Measurements from ENCODE around the gene RAB23.

RAB23 gene

DNA sequence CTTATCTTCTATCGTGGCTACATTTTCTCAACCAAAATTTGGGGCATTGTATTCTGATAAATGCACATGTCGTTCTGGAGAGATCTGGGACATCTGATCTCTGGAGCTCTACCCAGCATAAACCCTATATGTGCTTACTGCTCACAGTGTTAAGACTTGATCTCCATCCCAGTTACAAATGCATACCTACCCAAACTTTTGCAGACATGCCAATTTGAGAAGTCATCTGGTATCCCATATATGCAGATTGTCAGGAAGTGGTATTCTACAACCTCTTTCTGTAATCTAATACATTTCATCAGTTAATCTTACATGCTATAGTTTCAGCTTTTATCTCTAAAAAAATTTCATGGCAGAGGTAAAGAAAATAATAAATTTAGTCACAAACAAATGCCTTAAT lies 38.8 kb downstream of the RAB23 start:
- DNase-seq (ENCODE audit: low read depth, low spot score) = no peak

DNA sequence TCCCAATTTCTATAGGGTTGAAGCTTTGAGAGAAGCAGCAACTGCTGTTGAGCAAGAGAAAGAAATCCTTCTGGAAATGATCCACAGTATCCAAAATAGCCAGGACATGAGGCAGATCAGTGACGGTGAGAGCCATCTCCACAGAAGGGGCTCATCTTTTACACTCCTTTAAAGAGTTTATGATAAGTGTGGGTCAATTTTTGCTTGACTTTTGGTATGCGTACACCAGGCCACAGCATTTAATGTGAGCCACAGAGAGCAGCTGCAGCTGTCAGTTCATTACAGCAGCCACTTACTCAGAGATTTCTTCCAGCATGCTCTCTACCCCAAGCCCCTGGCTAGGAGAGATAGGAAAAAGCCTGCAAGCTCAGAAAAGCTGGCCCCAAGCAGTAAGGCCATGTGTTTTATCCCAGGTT lies 40.1 kb downstream of the RAB23 start:
- DNase-seq (ENCODE audit: low read depth, low spot score) = no peak

DNA sequence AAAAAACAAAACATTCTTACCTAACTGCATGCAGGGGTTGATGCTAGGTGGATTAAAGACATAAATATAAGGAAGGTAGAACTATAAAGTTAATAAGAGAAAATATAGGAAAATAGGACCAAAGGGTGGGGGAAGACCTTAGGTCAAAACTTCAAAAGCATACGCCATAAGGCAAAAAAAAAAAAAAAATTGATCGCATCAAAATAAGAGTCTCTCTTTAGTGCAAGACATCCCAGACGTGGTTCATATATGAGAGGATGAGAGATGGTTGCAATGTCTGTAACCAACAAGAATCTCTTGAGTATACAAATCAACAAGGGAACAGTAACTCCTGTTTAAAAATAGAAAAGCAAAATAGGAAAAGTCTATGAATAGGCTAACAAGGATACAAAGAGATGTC lies 41.5 kb downstream of the RAB23 start:
- no peak for DNase-seq (ENCODE audit: low read depth, low spot score)

DNA sequence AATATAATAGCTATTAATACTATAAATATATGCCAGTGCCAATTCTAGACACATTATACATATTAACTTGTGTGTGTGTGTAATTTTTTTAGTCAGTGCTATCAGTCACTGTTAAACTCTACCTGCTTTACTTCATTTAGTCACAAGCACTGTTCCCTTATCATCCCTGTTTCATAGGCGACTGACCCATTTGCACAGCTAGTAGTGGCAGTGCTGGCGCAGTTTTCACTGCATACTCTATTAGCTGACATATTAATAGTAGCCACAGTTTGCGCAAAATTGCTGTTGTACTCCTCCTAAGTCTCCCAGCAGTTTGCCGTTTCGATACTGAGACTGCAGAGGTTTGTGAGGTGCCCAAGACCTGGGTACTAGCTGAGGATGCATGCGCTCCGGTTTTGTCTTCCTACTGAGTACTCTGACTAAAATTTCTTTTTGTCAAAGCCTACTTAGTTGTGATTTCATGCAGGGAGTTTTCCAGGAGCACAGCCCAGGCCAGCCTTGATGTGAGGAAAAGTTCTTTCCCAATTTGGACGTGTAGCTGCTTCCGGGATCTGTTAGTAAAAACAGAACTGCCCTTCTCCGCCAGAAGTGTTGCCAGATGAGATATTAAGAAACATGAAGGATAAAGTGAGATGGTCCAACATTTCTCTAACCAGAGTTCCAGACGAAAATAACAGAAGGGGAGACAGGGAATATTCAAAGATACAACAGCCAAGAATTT lies 44.4 kb downstream of the RAB23 start:
- DNase-seq (ENCODE audit: low read depth, low spot score) = no peak

DNA sequence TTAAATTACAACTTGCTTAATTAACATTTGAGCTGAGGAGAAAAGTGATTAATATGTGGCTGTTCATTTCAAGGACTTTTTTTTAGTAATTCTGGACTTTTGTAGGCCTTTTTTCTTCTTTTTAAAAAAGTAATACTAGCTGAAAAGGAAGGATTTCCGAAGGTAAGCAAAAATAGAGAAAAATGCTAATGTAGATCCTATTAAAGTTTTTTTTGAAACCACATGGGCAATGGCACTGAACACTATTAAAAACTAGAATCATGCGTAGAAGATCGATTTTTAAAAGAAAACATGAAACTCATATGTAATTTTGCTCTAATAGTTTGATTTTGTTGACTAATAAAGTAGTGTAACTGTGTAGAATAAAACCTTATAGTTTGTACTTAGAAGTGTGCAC lies 47.6 kb downstream of the RAB23 start:
- no peak for DNase-seq (ENCODE audit: low read depth, low spot score)

DNA sequence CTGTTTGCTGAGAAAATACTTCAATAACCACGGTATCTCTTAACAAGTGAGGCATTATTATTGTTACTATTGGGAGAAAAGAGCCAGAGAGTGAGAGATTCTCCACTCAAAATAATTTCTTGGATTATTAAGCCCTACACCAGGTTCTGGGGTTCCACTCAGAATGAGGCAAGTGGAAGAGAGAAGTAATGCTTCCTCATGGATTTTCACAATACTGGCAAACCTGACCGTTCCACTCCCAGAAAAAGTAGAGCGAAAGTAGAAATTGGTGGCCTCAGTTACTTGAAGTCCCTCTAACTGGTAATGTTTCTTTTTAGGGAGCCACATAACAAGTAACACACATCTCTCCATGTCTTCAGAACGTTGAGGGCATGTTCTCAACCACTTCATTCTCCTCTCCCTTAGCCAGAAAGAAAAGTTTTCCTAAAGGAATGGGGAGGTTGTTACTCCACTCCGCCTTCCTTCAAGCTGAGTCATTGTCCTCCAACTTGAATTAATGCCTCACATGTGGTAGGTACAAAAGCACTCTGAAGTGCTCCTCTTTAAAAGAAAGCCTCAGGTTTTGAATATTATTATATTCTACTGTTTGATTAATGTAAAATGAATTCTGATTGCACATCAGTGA lies 48.1 kb downstream of the RAB23 start:
- DNase-seq (ENCODE audit: low read depth, low spot score) = no peak

DNA sequence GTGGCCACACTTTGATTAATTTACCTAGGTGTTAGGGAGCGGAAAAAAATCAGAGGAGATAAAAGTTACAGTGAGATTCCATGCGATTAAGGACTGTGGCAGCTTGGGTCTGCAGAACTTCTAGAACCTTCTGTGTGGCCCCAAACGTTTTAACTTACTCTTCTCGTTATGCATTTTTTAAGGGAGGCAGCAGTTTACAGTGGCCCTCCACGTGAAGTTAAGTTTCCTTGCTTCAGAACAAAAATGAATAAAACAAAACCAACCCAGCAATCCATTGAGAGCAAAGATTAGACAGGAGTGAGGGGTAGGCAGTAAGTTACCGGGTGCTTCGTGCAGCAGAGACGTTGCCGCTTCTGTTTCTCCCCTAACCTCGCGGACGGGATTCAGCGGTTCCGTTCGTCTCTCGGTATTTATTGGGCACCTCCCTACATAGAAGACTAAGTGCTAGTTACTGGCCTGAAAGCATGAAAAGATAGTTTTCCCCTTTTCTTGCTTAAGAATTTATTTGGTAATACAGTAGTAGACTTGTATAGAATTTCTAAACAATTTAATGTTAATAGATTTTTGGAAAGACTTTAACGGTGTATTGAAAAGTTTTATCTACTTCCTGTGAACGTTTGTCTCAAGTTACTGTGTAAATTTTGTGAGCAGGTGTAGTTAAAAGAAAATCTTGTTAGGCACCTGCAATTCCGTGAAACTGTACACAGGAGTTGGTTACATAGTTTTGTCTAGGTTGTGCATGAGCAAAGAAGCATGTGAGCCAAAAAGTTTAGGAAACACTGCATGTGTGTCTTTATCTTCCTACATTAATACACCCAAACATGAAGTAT lies 48.8 kb downstream of the RAB23 start:
- DNase-seq (ENCODE audit: low read depth, low spot score) = no peak

DNA sequence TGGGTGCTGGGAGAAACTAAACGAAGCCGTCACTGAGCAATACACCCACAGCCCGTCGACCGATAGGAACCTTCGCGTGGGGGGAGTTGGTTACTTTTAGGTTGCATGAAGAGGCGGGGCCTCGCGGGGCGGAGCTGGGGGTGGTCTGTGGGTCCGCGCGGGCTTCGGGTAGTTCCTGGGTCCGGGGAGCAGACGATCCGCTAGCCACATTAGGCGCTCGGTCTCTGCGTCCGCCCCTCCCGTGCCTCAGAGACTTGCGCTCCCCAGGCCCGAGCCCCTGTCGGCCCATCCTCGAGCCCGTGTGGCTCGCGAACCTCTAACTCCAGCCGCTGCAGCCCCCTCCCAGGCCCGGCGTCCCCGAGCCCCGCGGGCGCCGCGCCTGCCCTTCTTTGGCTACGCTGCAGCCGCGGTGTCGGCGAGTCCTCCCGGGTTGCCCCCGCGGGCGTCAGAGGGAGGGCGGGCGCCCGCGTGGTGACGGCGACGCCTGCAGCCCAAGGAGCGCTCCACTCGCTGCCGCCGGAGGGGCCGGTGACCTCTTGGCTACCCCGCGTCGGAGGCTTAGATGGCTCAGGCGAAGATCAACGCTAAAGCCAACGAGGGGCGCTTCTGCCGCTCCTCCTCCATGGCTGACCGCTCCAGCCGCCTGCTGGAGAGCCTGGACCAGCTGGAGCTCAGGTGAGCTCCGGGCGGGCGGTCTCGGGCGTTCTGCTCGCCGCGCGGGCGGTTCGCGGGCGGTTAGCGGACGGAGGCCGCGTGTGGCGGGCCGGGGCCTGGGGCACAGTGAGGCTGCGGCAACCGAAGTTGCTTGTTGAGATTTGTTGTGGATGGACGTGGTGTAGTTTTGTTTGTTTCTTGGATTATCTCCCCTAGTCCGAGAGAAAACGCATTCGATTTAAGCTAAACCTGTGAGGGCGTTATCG lies 49.7 kb downstream of the RAB23 start, which contains the start of gene BAG2:
TSS of gene BAG2 (plus strand) at position 191 of the 920 bp plus-strand sequence. CDS start at position 563, 372 bp downstream.
- DNase-seq (ENCODE audit: low read depth, low spot score) = peak; percentile 47

DNA sequence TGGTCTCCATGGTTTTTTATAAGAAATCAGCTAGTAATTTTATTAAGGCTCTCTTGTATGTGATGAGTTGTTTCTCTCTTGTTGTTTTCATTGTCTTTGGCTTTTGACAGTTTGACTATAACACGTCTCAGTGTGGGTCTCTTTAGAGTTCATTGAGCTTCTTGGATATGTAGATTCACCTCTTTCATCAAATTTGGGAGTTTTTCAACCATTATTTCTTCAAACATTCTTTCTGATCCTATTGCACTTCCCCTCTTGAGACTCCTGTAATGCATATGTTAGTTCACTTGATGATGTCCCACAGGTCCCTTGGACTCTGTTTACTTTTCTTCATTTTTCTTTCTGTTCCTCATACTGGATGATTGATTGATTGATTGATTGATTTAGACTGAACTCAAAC lies 57.0 kb downstream of the RAB23 start:
- no peak for DNase-seq (ENCODE audit: low read depth, low spot score)

DNA sequence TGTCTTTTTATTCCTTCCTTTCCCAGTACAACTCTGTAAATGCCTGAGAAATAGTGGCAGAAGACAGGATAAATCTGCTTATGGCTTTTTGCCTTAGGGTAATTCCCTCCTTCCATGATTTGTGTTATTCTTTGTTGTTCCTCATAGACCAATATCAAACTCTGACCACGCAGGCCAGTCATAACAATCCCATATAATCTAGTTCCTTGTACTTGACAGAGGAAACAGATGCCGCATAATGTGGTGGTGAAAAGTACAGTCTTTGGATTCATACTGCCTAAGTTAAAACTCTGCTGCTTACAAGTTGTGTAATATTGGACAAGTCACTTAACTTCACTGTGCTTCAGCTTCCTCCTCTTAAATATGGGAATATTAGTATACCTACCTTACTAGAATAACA lies 58.2 kb downstream of the RAB23 start:
- no peak for DNase-seq (ENCODE audit: low read depth, low spot score)

DNA sequence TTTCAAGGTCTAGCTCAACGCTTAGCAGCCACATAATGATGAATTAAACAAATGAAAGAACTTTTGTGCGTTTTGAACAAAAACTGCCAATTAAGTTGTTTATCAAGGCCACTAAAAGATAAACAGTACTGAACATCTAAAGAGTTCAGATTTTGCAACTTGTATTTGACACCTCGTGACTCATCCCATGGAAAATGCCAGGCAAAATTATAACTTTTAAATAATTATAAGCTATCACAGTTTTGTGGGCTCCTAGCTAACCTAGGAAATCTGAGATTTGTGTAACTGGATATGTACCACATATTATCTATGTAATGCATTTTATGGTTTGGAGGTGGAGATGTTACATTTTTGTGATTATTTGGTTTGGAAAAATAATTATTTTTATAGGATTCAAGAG lies 59.6 kb downstream of the RAB23 start:
- DNase-seq (ENCODE audit: low read depth, low spot score) = no peak

DNA sequence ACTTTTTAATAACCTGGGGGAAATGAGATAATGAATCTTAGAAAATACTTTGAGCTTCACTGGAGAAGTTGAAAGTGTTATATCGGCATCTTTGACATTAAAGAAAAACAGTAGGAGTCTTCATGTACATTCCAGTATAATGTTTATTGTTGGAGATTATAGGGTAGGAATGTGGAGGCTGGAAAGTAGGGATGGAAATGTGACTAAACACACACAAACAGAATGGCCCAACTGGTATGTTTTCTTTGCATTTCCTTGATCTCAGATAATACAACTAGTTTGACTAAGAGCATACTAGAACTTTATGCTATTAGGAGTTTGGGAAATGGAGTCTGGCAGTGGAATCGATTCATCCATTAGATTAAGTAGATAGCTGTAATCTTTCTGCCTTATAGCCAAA lies 60.1 kb downstream of the RAB23 start:
- no peak for DNase-seq (ENCODE audit: low read depth, low spot score)

DNA sequence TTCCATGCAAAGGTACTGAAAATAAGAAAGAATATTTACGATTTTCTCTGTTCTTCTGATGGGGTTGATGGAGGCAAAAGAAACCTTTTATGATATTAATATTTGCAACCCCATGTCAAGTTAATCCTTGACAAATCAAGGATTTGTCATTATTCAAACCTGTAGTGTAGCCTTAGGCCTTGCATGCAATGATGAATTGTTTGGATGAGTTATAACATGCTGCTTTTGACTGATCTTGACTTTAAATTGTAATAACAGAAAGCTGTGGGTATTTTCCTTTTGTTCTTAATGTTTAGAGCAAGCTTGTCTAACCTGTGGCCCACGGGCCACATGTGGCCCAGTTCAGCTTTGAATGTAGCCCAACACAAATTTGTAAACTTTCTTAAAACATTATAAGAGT lies 63.0 kb downstream of the RAB23 start:
- no peak for DNase-seq (ENCODE audit: low read depth, low spot score)

DNA sequence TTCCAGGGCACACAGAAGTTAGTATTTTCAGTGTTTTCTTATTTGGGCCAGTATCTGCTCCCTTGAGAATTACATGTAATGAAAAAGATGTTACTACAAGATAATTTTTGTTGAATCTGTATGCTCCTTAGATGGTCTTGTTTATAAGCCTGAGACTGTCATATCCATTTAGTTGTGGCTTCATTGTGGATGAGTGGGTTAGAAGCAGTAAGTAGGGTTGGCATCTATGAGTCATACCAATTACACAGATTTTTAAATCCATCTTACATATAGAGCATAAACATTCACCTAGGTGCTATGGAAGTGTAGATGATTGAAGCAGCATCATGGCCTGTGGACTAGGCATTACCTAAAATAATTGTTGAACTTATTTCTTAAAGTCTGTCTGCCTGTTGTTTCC lies 63.4 kb downstream of the RAB23 start:
- DNase-seq (ENCODE audit: low read depth, low spot score) = no peak

DNA sequence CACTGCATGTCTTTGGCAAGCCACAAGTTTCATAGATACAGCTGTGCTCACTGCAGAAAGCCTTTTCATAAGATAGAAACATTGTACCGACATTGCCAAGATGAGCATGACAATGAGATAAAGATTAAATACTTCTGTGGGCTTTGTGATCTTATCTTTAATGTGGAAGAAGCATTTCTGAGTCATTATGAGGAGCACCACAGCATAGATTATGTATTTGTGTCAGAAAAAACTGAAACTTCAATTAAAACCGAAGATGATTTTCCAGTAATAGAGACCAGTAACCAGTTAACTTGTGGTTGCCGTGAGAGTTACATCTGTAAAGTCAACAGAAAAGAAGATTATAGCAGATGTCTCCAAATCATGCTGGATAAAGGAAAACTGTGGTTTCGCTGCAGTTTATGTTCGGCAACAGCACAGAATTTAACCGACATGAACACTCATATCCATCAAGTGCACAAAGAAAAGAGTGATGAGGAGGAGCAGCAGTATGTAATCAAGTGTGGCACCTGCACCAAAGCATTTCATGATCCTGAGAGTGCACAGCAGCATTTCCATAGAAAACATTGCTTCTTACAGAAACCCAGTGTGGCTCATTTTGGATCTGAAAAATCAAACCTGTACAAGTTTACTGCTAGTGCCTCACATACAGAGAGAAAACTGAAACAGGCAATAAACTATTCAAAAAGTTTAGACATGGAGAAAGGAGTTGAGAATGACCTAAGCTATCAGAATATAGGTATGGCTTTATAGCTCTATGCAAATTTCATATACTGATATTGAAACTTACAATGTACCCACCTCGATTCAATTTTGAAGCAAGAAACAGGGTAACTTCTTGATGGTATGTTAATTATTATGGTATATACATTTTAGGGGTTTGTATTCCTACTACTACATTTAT lies 73.9 kb downstream of the RAB23 start:
- DNase-seq (ENCODE audit: low read depth, low spot score) = no peak

DNA sequence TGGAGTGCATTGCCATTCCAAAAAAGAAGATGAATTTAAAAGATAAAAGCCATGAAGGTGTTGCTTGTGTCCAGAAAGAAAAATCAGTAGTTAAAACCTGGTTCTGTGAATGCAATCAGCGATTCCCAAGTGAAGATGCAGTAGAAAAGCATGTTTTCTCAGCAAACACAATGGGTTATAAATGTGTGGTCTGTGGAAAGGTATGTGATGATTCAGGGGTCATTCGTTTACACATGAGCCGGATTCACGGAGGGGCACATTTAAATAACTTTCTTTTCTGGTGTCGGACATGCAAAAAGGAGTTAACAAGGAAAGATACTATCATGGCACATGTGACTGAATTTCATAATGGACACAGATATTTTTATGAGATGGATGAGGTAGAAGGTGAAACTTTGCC lies 74.7 kb downstream of the RAB23 start:
- no peak for DNase-seq (ENCODE audit: low read depth, low spot score)

DNA sequence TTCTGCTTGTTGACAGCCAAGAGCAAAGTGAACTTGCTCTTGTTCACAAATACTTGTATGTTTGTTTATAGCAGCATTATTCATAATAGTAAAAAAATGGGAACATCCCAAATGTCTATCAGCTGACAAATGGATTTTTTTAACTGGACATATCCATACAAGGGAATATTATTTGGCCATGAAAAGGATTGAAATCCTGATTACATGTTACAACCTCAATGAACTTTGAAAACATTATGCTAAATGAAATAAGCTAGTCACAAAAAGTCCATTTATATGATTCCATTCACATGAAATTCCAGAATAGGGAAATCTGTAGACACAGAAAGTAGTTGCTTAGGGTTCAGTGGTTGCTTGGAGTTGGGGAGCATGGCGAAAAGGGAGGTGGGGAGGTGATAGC lies 78.4 kb downstream of the RAB23 start:
- DNase-seq (ENCODE audit: low read depth, low spot score) = no peak

DNA sequence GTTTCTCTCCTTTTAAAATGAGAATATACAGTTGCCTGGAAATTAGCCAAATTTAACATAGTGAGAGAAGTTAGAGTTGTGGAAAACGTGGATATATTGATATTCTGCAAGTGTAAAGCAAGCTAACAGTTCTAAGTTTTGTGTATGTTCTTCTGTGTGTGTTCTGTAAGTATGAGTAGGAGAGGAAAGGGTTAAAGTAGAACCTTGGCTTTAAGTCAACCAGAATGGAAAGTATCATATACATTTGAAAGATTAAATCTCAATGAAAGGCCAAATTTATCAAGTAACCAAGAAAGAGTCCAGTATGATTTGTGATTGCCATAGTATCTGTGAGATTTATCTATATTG lies 80.0 kb downstream of the RAB23 start:
- no peak for DNase-seq (ENCODE audit: low read depth, low spot score)

DNA sequence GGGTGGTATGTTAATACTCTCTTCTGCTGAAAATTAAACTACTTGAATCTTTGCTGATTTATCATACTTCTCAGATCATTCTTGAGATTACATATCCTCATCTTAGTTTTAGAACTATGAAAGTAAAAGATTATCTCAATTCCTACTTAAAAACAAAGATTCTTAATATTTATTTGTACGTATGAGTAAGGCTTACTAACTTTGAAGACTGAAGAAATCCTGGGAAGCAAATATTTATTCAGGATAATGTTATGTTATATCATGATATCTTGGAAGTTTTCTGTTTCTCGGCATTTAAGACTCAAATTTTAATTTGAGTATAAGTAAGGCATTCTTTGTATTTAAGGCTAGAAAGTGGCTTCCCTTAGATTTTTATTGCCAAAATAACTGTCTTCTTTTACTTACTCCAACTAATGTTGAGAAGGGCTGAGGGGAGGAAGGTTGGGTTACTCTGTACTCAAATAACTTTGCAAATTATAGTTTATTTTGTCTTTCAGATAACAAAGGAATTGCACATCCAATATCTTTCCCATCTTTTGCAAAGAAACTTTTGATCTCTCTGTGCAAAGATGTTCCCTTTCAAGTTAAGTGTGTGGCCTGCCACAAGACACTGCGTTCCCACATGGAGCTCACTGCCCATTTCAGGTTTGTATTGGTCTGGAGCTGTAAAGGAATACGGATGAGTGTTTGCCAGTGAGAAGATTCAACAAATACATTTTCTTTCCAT lies 80.5 kb downstream of the RAB23 start:
- no peak for DNase-seq (ENCODE audit: low read depth, low spot score)

DNA sequence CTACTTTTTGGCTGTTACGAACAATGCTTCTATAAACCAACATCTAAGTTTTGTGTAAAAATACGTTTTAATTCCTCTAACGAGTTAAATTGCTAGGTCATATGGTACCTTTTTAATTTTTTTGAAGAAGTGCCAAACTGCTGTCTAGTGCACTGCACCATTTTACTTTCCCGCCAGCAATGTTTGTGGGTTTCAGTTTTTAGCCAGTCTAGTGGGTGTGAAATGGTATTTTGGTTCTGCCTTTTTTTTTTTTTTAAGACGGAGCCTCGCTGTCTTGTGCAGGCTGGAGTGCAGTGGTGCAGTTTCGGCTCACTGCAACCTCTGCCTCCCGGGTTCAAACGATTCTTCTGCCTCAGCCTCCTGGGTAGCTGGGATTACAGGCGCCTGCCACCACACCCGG lies 84.1 kb downstream of the RAB23 start:
- DNase-seq (ENCODE audit: low read depth, low spot score) = no peak
